Loucy (cell line): ENCODE data around the gene TMEM271.

ENCODE experiments used
- H2AFZ ChIP-seq: fragments of 200-600 bp; sonication (generic); 2 replicates; pipeline ENCODE4 v1.6.0; 2016; ENCODE audit warnings: antibody characterized with exemption, mild to moderate bottlenecking, low read length, moderate library complexity
- H3F3A ChIP-seq: fragments of 200-600 bp; 2 replicates; pipeline ENCODE4 v1.6.0; 2016; ENCODE audit warnings: antibody characterized with exemption, low read depth, mild to moderate bottlenecking
- H3K27me3 ChIP-seq: fragments of 200-600 bp; sonication (generic); 2 replicates; pipeline ENCODE4 v1.6.1; 2014; ENCODE audit warnings: low read length, mild to moderate bottlenecking; ENCODE audit not compliant: insufficient read depth, poor library complexity, severe bottlenecking
- H3K36me3 ChIP-seq: fragments of 200-600 bp; sonication (generic); 2 replicates; pipeline ENCODE4 v1.6.1; 2016; ENCODE audit warnings: low read length; ENCODE audit not compliant: insufficient read depth
- H3K4me1 ChIP-seq: fragments of 200-600 bp; sonication (generic); 2 replicates; pipeline ENCODE4 v1.5.1; 2014; ENCODE audit warnings: low read length, mild to moderate bottlenecking; ENCODE audit not compliant: insufficient read depth, poor library complexity, severe bottlenecking
- H3K4me2 ChIP-seq: fragments of 200-600 bp; sonication (generic); 2 replicates; pipeline ENCODE4 v1.6.0; 2014; ENCODE audit warnings: antibody characterized with exemption, low read length, low read depth, mild to moderate bottlenecking; ENCODE audit not compliant: poor library complexity, severe bottlenecking
- H3K4me3 ChIP-seq: fragments of 200-600 bp; sonication (generic); 2 replicates; pipeline ENCODE4 v1.5.1; 2014; ENCODE audit warnings: low read length, mild to moderate bottlenecking, mixed read lengths; ENCODE audit not compliant: poor library complexity, severe bottlenecking
- H3K79me2 ChIP-seq: fragments of 200-600 bp; sonication (generic); 2 replicates; pipeline ENCODE4 v1.6.1; 2014; ENCODE audit warnings: low read length; ENCODE audit not compliant: insufficient read depth
- H3K9ac ChIP-seq: fragments of 200-600 bp; sonication (generic); 2 replicates; pipeline ENCODE4 v1.6.0; 2014; ENCODE audit warnings: mild to moderate bottlenecking, low read depth, low read length, moderate library complexity; ENCODE audit not compliant: poor library complexity, severe bottlenecking
- H3K9me2 ChIP-seq: fragments of 200-600 bp; sonication (generic); replicated peaks from 2 replicates; pipeline ENCODE4 v1.6.1; 2016; ENCODE audit warnings: low read depth, low read length, mixed read lengths
- H3K9me3 ChIP-seq: fragments of 200-600 bp; sonication (generic); 2 replicates; pipeline ENCODE4 v1.6.1; 2014; ENCODE audit warnings: mild to moderate bottlenecking, antibody characterized with exemption, low read length, low read depth; ENCODE audit not compliant: insufficient read depth
- H4K20me1 ChIP-seq: fragments of 200-600 bp; sonication (generic); 2 replicates; pipeline ENCODE4 v1.6.0; 2014; ENCODE audit warnings: antibody characterized with exemption, low read length, mild to moderate bottlenecking; ENCODE audit not compliant: insufficient read depth, poor library complexity, severe bottlenecking
- EZH2phosphoT487 ChIP-seq: fragments of 200-600 bp; IDR thresholded peaks from 2 replicates; pipeline ENCODE4 v1.6.1; 2018; ENCODE audit warnings: antibody characterized with exemption, mild to moderate bottlenecking, moderate library complexity, borderline replicate concordance
- TF ChIP-seq, protein P1 (sequence below): fragments of 200-600 bp; sonication (generic); conservative IDR thresholded peaks from 2 replicates; pipeline ENCODE4 v1.5.1; 2014; ENCODE audit warnings: mild to moderate bottlenecking, antibody characterized with exemption, low read length

TMEM271 gene

DNA sequence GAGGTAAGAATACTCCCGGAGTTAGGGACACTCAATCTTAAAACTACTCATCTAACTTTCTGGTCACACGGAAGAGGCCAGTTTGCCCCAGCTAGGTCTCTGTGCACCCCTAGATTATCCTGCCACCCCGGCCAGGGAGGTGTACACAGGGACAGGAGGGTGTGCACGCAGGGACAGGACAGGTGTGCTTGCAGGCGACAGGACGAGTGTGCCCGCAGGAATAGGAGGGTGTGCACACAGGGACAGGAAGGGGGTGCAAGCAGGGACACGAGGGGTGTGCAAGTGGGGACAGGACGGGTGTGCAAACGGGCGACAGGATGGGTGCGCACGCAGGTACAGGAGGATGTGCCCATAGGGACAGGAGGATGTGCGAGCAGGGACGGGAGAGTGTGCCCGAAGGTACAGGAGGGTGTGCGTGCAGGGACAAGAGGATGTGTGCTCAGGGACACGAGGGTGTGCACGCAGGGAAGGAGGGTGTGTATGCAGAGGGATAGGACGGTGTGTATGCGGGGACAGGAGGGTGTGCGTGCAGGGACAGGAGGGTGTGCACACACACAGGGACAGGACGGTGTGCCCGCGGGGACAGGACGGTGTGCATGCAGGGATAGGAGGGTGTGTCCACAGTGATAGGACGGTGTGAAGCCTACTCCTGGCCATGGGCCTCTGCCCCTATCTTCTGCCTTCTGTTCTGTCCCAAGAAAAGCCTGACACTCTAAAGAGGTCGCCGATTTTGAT is 4.1 kb downstream of the TMEM271 start:
- Histone ChIP-seq H3K9ac (no peak overlapping the region), H3K27me3 (no peaks in the 10 kb centered on the region), H3K79me2 (no peaks in the 10 kb centered on the region), H3K9me2 (no peaks in the 10 kb centered on the region), H3K4me1 (no peaks in the 10 kb centered on the region), H4K20me1 (no peaks in the 10 kb centered on the region), H3F3A (no peaks in the 10 kb centered on the region), H2AFZ (no peak overlapping the region), H3K9me3 (peaks cover 18% of the 10 kb centered on the region; the same call in 1 of the 2 replicates), H3K4me2 (no peak overlapping the region), H3K4me3 (no peak overlapping the region), H3K36me3 (no peaks in the 10 kb centered on the region)
- TF ChIP-seq, protein P1, sequence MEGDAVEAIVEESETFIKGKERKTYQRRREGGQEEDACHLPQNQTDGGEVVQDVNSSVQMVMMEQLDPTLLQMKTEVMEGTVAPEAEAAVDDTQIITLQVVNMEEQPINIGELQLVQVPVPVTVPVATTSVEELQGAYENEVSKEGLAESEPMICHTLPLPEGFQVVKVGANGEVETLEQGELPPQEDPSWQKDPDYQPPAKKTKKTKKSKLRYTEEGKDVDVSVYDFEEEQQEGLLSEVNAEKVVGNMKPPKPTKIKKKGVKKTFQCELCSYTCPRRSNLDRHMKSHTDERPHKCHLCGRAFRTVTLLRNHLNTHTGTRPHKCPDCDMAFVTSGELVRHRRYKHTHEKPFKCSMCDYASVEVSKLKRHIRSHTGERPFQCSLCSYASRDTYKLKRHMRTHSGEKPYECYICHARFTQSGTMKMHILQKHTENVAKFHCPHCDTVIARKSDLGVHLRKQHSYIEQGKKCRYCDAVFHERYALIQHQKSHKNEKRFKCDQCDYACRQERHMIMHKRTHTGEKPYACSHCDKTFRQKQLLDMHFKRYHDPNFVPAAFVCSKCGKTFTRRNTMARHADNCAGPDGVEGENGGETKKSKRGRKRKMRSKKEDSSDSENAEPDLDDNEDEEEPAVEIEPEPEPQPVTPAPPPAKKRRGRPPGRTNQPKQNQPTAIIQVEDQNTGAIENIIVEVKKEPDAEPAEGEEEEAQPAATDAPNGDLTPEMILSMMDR: no peak
- no peak for TF ChIP-seq EZH2phosphoT487

DNA sequence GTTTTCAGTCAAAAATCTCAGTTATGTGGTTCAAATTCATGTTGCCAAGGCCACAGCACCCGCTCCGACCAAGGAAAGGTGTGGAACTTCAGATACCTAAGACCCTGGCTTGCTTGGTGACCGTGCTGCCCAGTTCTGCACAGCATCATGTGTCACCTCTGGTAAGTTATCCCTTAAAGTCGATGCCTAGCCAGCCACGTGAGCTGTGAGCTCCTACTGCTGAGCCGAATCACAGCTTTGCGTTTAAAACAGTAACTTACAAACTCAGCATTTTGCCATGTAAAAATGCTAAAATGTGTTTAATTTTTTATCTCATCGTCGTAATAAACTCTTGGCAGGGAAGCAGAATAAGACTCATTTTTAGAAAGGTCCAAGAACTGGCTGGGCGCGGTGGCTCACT is 5.3 kb downstream of the TMEM271 start:
- TF ChIP-seq, protein P1: no peak
- TF ChIP-seq EZH2phosphoT487: no peak
- Histone ChIP-seq H3K4me3 (no peak overlapping the region), H2AFZ (no peak overlapping the region), H3K36me3 (no peaks in the 10 kb centered on the region), H3K9ac (no peak overlapping the region), H3F3A (no peaks in the 10 kb centered on the region), H3K9me3 (peaks cover 19% of the 10 kb centered on the region; the same call in 1 of the 2 replicates), H3K4me1 (no peaks in the 10 kb centered on the region), H3K9me2 (no peaks in the 10 kb centered on the region), H3K79me2 (no peaks in the 10 kb centered on the region), H4K20me1 (no peaks in the 10 kb centered on the region), H3K4me2 (no peak overlapping the region), H3K27me3 (no peaks in the 10 kb centered on the region)

DNA sequence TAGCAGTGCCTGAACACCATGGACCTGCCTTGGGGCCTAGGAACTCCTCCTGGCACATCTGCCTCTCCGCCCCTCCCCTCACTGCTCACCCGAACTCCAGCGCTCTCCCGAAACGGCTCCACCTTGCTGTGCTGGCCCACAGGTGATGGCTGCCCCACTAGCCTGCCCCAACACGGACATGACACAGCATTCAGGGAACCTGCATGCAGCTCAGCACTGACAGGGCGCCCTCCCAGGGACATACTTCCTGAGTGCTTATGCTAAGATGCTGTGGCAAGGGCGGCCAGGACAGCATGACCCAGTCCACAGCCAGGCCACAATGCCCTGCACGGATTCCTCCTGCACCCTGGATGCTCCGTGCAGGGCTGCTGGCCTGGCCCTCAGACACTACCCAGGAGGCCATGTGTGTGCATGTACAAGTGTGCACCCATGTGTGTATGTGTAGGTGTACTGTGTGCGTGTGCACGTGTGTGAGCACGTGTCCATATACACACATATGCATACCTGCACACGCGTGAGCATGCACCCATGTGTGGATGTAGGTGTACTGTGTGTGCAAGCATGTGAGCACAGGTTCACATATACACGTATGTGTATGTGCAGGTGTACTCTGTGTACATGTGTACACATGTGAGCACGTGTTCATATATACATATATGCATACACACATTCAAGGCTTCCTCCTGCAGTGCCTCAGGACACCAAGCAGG is 6.0 kb downstream of the TMEM271 start:
- no peaks in the 10 kb centered on the region for H3K27me3 ChIP-seq
- no peaks in the 10 kb centered on the region for H3K9me2 ChIP-seq
- no peaks in the 10 kb centered on the region for H3K79me2 ChIP-seq
- no peak overlapping the region for H3K4me3 ChIP-seq
- H3F3A ChIP-seq: no peaks in the 10 kb centered on the region
- H3K9ac ChIP-seq: no peak overlapping the region
- no peaks in the 10 kb centered on the region for H3K4me1 ChIP-seq
- TF ChIP-seq EZH2phosphoT487: no peak
- TF ChIP-seq, protein P1: no peak
- no peak overlapping the region for H2AFZ ChIP-seq
- H3K9me3 ChIP-seq: peaks cover 19% of the 10 kb centered on the region; the same call in 1 of the 2 replicates
- no peaks in the 10 kb centered on the region for H3K36me3 ChIP-seq
- no peaks in the 10 kb centered on the region for H4K20me1 ChIP-seq
- H3K4me2 ChIP-seq: no peak overlapping the region
